Common myeloid progenitor, CD34-positive (primary cell): ENCODE measurements around the gene TUBB4B.
"Not testable (repeated sequence)": the region's sequence is repeated elsewhere in the genome, so short reads cannot be mapped to it uniquely, and the experiment has no call there.

Source experiments
- CTCF ChIA-PET: fragments of 350-600 bp; sonication (Branson Sonifier 250); formaldehyde crosslinking; loops from one replicate; lab custom pipeline; 2021; ENCODE audit warnings: antibody characterized with exemption; lab: Charles Lee
- POLR2A ChIA-PET: fragments of 350-600 bp; sonication (Branson Sonifier 250); formaldehyde crosslinking; loops from one replicate; lab custom pipeline; 2021; ENCODE audit warnings: antibody characterized with exemption; lab: Charles Lee
- DNase-seq, 3 donors: peaks; one replicate each; pipeline versions ENCODE4 v3.0.0 to v3.0.0-alpha.2; 2013
- H3K27ac ChIP-seq, 2 experiments: 1 replicate in 1 of 2; 2 replicates in 1 of 2; pipeline ENCODE4 v1.7.0; 2013; ENCODE audit warnings: inconsistent platforms in 2 of 2, low read length in 2 of 2, mild to moderate bottlenecking in 2 of 2, low read depth in 1 of 2, moderate library complexity in 1 of 2; ENCODE audit not compliant: severe bottlenecking in 2 of 2, insufficient read depth in 1 of 2, poor library complexity in 1 of 2
- H3K27me3 ChIP-seq, 5 experiments: replicated peaks in 2 of 5; 1 replicate in 3 of 5; 2 replicates in 2 of 5; pipeline versions ENCODE4 v1.6.1 to v1.7.0; 2013; ENCODE audit warnings: low read length in 4 of 5, mild to moderate bottlenecking in 2 of 5, moderate library complexity in 2 of 5, inconsistent platforms in 1 of 5; ENCODE audit not compliant: insufficient read depth in 5 of 5, control insufficient read depth in 4 of 5
- H3K36me3 ChIP-seq, 4 experiments: 1 replicate in 2 of 4; 2 replicates in 2 of 4; pipeline versions ENCODE4 v1.6.1 to v1.7.0; 2013; ENCODE audit warnings: low read length in 3 of 4, control low read depth in 1 of 4, mild to moderate bottlenecking in 1 of 4; ENCODE audit not compliant: control insufficient read depth in 4 of 4, insufficient read depth in 4 of 4
- H3K4me1 ChIP-seq, 4 experiments: 1 replicate in 3 of 4; 2 replicates in 1 of 4; pipeline versions ENCODE4 v1.6.1 to v1.7.1; 2013; ENCODE audit warnings: low read length in 3 of 4, mild to moderate bottlenecking in 3 of 4, control low read depth in 1 of 4, inconsistent platforms in 1 of 4, moderate library complexity in 1 of 4; ENCODE audit not compliant: control insufficient read depth in 4 of 4, insufficient read depth in 4 of 4; ENCODE audit errors: control extremely low read depth in 1 of 4
- H3K4me3 ChIP-seq, 7 experiments: 1 replicate in 4 of 7; 2 replicates in 3 of 7; pipeline versions ENCODE4 v1.5.1 to v1.7.0; 2013; ENCODE audit warnings: mild to moderate bottlenecking in 7 of 7, low read length in 6 of 7, moderate library complexity in 6 of 7, inconsistent platforms in 2 of 7, low read depth in 2 of 7, control low read depth in 1 of 7; ENCODE audit not compliant: insufficient read depth in 4 of 7, control insufficient read depth in 1 of 7; ENCODE audit errors: extremely low read depth in 1 of 7
- H3K9me3 ChIP-seq, 5 experiments: 1 replicate in 4 of 5; 2 replicates in 1 of 5; pipeline versions ENCODE4 v1.6.1 to v1.7.1; 2013; ENCODE audit warnings: low read length in 4 of 5, mild to moderate bottlenecking in 2 of 5, inconsistent platforms in 1 of 5, low read depth in 1 of 5, moderate library complexity in 1 of 5; ENCODE audit not compliant: control insufficient read depth in 4 of 5, insufficient read depth in 2 of 5; ENCODE audit errors: control extremely low read depth in 1 of 5
- WGBS: methylation state at CpG from one replicate; pipeline ENCODE4 v1.1.5; 2013; ENCODE audit not compliant: insufficient coverage; 5-methylcytosine and 5-hydroxymethylcytosine counted together

The TUBB4B gene

DNA sequence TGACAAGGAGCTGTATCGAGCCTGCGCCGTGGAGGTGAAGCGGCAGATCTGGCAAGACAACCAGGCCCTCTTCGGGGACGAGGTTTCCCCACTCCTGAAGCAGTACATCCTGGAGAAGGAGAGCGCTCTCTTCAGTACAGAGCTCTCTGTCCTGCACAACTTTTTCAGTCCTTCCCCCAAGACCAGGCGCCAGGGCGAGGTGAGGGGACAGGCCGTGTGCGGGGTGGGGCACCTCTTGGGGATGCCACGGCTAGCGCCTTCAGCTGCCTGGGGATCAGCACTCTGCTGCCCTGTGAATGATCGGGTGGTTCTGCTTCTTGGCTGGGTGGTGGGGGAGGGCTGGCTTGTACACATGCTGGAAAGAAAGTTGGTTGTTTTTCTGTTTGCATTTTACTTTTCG is 15.8 kb downstream of the TUBB4B start:
- CTCF ChIA-PET, result interaction anchor here (0.8 to 3.1 kb wide), 6 partner anchors 10 to 29 kb away, joined by 3 to 12 read pairs (median 4); partner anchors contain the start of gene RNF224
- Histone ChIP-seq H3K36me3 (peaks cover 3 to 20% (median 14%) of the 10 kb centered on the region in 4 experiments), H3K4me3 (peak overlapping the region in 2 of 7 experiments; percentile 16 to 90), H3K4me1 (peaks cover 0 to 27% (median 25%) of the 10 kb centered on the region in 4 experiments), H3K9me3 (no peaks in the 10 kb centered on the region), H3K27ac (no peak overlapping the region), H3K27me3 (no peaks in the 10 kb centered on the region)
- POLR2A ChIA-PET, result interaction anchor here (0.9 kb wide), 1 partner anchor 16 kb away, joined by 4 read pairs; the partner anchor contains the start of gene TUBB4B
- WGBS, result 93% methylated on average over 7 of the region's 15 CpGs
- DNase-seq, result no peak

DNA sequence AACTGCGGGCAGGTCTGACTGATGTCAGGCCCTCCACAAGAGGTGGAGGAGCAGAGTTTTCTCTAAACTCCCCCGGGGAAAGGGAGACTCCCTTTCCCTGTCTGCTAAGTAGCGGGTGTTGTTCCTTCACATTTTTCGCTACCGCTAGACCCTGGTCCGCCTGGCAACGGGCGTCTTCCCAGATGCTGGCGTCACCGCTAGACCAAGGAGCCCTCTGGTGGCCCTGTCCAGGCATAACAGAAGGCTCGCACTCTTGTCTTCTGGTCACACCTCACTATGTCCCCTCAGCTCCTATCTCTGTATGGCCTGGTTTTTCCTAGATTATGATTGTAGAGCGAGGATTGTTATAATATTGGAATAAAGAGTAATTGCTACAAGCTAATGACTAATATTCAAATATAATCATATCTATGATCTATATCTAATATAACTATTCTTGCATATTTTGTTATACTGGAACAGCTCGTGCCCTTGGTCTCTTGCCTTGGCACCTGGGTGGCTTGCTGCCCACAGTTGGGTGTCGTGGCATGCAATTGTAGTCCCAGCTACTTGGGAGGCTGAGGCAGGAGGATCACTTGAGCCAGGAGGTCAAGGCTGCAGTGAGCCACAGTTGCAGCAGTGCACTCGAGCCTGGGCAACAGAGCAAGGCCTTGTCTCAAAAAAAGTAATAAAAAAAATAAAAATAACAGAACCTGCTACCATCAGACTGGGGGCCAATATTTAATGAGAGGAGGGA is 21.3 kb downstream of the TUBB4B start:
- WGBS, result 90% methylated on average over 3 of the region's 15 CpGs
- H3K27me3 ChIP-seq, H3K9me3 ChIP-seq, H3K27ac ChIP-seq, DNase-seq, H3K4me1 ChIP-seq, H3K4me3 ChIP-seq: not testable (repeated sequence)
- ChIA-PET POLR2A (interaction anchor here (1.6 kb wide), 1 partner anchor 22 kb away, joined by 7 read pairs; the partner anchor contains the start of gene TUBB4B), CTCF (interaction anchor here (0.6 to 2.5 kb wide), 6 partner anchors 9 to 74 kb away, joined by 3 to 11 read pairs (median 3); partner anchors contain the start of genes ANAPC2, SSNA1, TOR4A and TUBB4B)
- peaks cover 6 to 50% (median 38%) of the 10 kb centered on the region in 4 experiments for H3K36me3 ChIP-seq

DNA sequence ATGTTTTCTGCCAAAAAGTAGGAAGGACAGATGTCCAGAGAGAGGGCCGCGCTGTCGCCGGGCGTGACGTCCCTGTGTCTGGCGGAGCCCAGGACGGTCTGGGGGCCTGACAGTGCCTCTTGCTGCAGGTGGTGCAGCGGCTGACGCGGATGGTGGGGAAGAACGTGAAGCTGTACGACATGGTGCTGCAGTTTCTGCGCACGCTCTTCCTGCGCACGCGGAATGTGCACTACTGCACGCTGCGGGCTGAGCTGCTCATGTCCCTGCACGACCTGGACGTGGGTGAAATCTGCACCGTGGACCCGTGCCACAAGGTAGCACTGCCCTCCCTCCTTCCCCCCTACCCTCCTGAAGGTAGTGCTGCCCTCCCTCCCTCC is 21.8 kb downstream of the TUBB4B start:
- CTCF ChIA-PET, result interaction anchor here (0.6 to 2.5 kb wide), 4 partner anchors 9 to 74 kb away, joined by 3 to 10 read pairs (median 3); partner anchors contain the start of genes ANAPC2, SSNA1, TOR4A and TUBB4B
- WGBS, result 94% methylated on average over 24 of the region's 24 CpGs
- no peak overlapping the region for H3K4me3 ChIP-seq
- H3K9me3 ChIP-seq, result no peaks in the 10 kb centered on the region
- no peak overlapping the region for H3K27ac ChIP-seq
- peaks cover 0 to 8% (median 4%) of the 10 kb centered on the region in 4 experiments for H3K4me1 ChIP-seq
- POLR2A ChIA-PET, result no interaction called here
- no peak for DNase-seq
- H3K27me3 ChIP-seq, result no peaks in the 10 kb centered on the region
- H3K36me3 ChIP-seq, result peaks cover 6 to 51% (median 38%) of the 10 kb centered on the region in 4 experiments

DNA sequence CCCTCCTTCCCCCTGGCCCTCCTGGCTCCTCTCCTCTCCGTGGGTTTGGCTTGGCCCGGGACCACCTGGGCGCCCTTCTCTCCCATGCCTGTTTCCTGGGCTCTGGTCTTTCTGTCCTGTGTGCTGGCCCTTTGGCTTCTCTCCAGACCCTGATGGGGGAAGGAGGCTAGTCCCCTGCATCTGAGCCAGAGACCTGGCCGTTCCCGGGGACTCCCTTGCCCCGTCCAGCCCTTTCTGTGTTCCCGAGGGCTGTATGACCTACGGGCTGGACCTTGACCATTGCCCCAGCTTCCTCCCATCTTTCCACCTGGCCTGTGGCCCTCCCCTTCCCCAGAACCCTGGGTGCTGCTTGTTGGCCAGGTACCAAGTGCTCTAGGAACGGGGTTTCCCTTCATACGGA is 22.4 kb downstream of the TUBB4B start:
- H3K4me1 ChIP-seq, result peaks cover 0 to 14% (median 10%) of the 10 kb centered on the region in 4 experiments
- no peaks in the 10 kb centered on the region for H3K9me3 ChIP-seq
- ChIA-PET CTCF (interaction anchor here (1.1 to 1.4 kb wide), 3 partner anchors 10 to 23 kb away, joined by 3 read pairs; partner anchors contain the start of genes TOR4A and TUBB4B), POLR2A (no interaction called here)
- WGBS, result 93% methylated on average over 8 of the region's 10 CpGs
- H3K4me3 ChIP-seq, result no peak overlapping the region
- no peak overlapping the region for H3K27ac ChIP-seq
- peaks cover 6 to 48% (median 36%) of the 10 kb centered on the region in 4 experiments for H3K36me3 ChIP-seq
- DNase-seq, result no peak
- no peaks in the 10 kb centered on the region for H3K27me3 ChIP-seq

GRCh38 chr9:137264067-137264466 is 23.0 kb downstream of the TUBB4B start:
- H3K4me3 ChIP-seq, result no peak overlapping the region
- POLR2A ChIA-PET, result no interaction called here
- H3K27ac ChIP-seq, result no peak overlapping the region
- peaks cover 0 to 19% (median 15%) of the 10 kb centered on the region in 4 experiments for H3K4me1 ChIP-seq
- DNase-seq, result no peak
- peaks cover 7 to 50% (median 37%) of the 10 kb centered on the region in 4 experiments for H3K36me3 ChIP-seq
- H3K27me3 ChIP-seq, result no peaks in the 10 kb centered on the region
- WGBS, result 99% methylated on average over 19 of the region's 22 CpGs
- CTCF ChIA-PET, result interaction anchor here (1.4 kb wide), 2 partner anchors 10 to 13 kb away, joined by 3 read pairs; partner anchors contain the start of gene TOR4A
- no peaks in the 10 kb centered on the region for H3K9me3 ChIP-seq

GRCh38 chr9:137265496-137266161 is 24.5 kb downstream of the TUBB4B start:
- H3K4me1 ChIP-seq, result peaks cover 0 to 25% (median 18%) of the 10 kb centered on the region in 4 experiments
- no peak overlapping the region for H3K4me3 ChIP-seq
- H3K27ac ChIP-seq, result no peak overlapping the region
- ChIA-PET POLR2A (no interaction called here), CTCF (interaction anchor here (1.4 to 2.8 kb wide), 2 partner anchors 9 to 11 kb away, joined by 3 to 12 read pairs; partner anchors contain the start of gene NELFB)
- peaks cover 5 to 56% (median 43%) of the 10 kb centered on the region in 4 experiments for H3K36me3 ChIP-seq
- H3K27me3 ChIP-seq, result no peaks in the 10 kb centered on the region
- H3K9me3 ChIP-seq, result no peaks in the 10 kb centered on the region
- no peak for DNase-seq
- 95% methylated on average over 23 of the region's 29 CpGs for WGBS
